ENCODE results near the gene TIE1. TPM values are rescaled to one million over a fixed set of nuclear protein-coding genes. Genes with fewer than 3 reads are reported as not detected.

The TIE1 gene
- total RNA-seq, 2 experiments from 2014 or later = 0.23 to 0.75 TPM

DNA sequence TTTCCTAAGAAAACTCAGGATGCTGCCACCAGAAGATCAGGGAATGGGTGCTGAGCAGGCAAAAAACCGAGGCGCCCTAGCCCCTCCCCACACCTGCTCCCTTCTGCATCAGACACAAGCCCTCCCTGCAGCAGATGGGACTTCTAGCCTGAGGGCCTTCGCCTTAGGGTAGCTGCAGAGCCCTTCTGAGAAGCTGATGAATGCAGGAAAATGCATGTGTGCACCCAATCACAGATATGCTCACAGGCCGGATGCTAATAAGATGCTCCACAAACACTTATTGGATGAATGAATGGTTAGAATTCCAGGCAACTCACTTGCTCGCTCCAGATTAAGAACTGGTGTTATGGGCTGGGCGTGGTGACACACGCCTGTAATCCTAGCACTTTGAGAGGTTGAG is 8.6 kb upstream of the TIE1 start:
- no peak overlapping the region for H3K27ac Mint-ChIP-seq
- H3K9me3 Mint-ChIP-seq = no peaks in the 10 kb centered on the region
- ATAC-seq (ENCODE audit: low read depth) (no peak), DNase-seq (no peak)
- H3K36me3 Mint-ChIP-seq = no peaks in the 10 kb centered on the region
- H3K4me3 Mint-ChIP-seq = no peak overlapping the region
- POLR2A ChIA-PET = no interaction called here
- H3K4me1 Mint-ChIP-seq = peaks cover 16% of the 10 kb centered on the region
- H3K27me3 Mint-ChIP-seq = peaks cover 3% of the 10 kb centered on the region

DNA sequence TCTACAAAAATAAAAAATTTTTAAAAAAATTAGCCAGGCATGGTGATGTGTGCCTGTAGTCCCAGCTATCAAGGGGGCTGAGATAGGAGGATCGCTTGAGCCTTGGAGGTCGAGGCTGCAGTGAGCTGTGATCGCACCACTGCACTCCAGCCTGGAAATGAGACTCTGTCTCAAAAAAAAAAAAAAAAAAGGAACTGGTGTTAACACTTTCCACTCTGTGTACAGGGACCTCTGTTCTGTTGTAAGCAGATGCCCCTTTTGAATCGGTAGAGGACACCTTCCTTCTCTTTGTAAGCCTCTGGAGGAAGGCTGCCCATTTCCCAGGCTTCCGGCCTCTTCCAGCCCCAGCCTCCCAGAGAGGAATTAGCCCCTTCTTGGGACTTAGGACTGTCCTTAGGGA is 8.1 kb upstream of the TIE1 start:
- H3K36me3 Mint-ChIP-seq = no peaks in the 10 kb centered on the region

DNA sequence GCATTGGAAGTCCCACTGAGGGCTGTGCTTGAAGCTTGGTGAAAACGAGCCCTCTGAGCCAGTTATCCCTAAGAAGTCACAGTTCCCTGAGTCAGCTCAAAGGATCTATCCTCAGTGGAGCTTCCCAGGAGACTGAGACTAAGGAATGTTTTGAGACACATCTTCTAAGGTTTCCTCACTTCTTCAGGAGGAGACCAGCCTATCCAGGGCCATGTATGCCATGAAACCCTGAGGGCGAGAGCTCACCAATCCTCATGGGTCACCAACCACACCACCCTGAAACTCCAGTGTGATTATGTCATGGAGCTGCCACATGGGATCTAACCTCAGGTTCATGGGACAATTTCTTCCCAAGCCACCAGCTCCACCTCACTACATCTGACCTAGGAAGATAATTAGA is 7.6 kb upstream of the TIE1 start:
- POLR2A ChIA-PET = no interaction called here
- DNase-seq (no peak), ATAC-seq (ENCODE audit: low read depth) (no peak)
- Mint-ChIP-seq H3K27me3 (no peaks in the 10 kb centered on the region), H3K4me3 (no peak overlapping the region), H3K4me1 (peaks cover 16% of the 10 kb centered on the region), H3K27ac (peak overlapping the region; percentile 26), H3K9me3 (no peaks in the 10 kb centered on the region), H3K36me3 (no peaks in the 10 kb centered on the region)

More for the DNA sequence above, 8.1 kb upstream of the TIE1 start:
- POLR2A ChIA-PET = no interaction called here
- no peak overlapping the region for H3K27ac Mint-ChIP-seq
- H3K27me3 Mint-ChIP-seq = no peaks in the 10 kb centered on the region
- no peak overlapping the region for H3K4me3 Mint-ChIP-seq
- peaks cover 16% of the 10 kb centered on the region for H3K4me1 Mint-ChIP-seq
- H3K9me3 Mint-ChIP-seq = no peaks in the 10 kb centered on the region
- DNase-seq (no peak), ATAC-seq (ENCODE audit: low read depth) (no peak)

DNA sequence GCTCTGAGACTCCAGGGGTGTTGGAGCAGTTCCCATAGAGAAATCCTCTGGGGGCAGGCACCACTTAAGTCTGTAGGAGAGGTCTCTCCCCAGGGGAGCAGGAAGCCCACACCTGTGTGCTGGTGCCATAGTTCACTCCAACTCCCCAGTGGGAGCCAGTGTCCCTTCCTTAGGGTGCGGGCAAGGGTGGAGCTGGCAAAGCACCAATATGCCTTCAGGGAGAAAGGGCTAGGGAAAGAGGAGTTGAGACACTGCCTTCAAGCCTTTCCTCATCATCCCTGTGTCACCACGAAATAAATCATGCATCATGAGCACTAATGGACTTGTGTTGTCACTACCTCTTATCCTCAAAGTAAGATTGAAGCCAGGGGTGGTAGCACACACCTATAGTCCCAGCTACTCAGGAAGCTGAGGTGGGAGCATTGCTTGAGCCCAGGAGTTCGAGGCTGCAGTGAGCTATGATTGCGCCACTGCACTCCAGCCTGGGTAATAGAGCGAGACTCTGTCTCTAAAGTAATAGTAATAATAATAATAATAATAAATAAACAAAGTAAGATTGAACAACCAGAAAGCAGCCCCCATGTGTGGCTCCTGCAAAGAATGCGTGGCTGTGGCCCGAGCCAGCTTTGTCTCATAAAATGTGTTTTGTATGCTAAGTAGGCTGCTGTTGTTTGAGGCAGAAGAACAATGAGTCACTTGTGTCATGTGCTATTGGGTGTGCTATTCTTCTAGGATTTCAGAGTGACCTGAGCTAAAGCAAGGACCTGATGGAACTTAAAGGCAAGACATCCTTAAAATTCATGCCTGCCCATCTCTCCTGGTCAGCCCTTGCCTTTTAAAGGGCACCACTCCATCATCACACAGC is 6.7 kb upstream of the TIE1 start:
- Mint-ChIP-seq H3K27ac (no peak overlapping the region), H3K9me3 (no peaks in the 10 kb centered on the region), H3K4me3 (no peak overlapping the region), H3K36me3 (no peaks in the 10 kb centered on the region), H3K27me3 (no peaks in the 10 kb centered on the region), H3K4me1 (peaks cover 16% of the 10 kb centered on the region)
- ATAC-seq (ENCODE audit: low read depth) (no peak), DNase-seq (no peak)
- POLR2A ChIA-PET = interaction anchor here (1.8 kb wide), 1 partner anchor 64 kb away, joined by 5 read pairs; no protein-coding TSS in a partner anchor

DNA sequence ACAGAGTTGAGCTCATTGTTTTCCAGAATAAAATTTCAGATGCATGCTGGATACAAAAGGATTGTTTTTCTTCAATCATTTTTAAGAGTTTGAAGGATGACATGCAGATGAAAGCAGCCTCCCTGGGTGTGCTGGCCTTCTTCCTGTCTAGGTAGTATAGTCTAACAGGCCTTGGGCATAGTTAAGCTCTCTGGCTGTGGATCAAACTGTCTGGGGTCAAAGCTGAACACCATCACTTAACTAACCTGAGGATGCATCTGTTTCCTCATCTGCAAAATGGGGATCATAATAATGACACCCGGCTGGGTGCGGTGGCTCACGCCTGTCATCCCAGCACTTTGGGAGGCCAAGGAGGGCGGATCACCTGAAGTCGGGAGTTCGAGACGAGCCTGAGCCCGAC is 6.0 kb upstream of the TIE1 start:
- Mint-ChIP-seq H3K4me1 (peaks cover 16% of the 10 kb centered on the region), H3K9me3 (no peaks in the 10 kb centered on the region), H3K27me3 (no peaks in the 10 kb centered on the region), H3K4me3 (no peak overlapping the region), H3K27ac (peak overlapping the region; percentile 69), H3K36me3 (no peaks in the 10 kb centered on the region)
- ATAC-seq (ENCODE audit: low read depth) (no peak), DNase-seq (no peak)
- POLR2A ChIA-PET = interaction anchor here (1.2 to 1.8 kb wide), 2 partner anchors 63 to 73 kb away, joined by 3 to 5 read pairs; partner anchors contain the start of gene ELOVL1

DNA sequence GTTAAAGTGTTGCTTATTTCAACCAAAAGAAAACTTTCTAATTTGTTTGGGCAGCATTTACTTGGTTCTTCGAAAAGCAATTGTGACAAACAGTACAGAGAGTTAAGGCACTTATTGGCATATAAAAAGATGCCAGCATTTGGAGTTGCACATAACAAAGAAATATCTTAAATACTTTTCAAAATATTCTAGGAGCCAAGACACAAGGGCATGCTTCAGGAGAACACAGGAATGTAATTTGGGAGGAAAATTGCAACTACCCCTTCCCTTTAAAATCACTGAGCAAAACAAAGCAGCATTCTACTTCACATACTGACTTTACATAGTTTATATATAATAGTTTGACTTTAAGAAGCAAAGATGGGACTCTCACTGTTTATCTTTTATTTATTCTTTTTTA is 4.6 kb upstream of the TIE1 start:
- H3K27ac Mint-ChIP-seq = peak overlapping the region; percentile 84
- DNase-seq (no peak), ATAC-seq (ENCODE audit: low read depth) (no peak)
- H3K36me3 Mint-ChIP-seq = no peaks in the 10 kb centered on the region
- no peaks in the 10 kb centered on the region for H3K27me3 Mint-ChIP-seq
- H3K9me3 Mint-ChIP-seq = no peaks in the 10 kb centered on the region
- peaks cover 23% of the 10 kb centered on the region for H3K4me1 Mint-ChIP-seq
- peak overlapping the region; percentile 65 for H3K4me3 Mint-ChIP-seq
- POLR2A ChIA-PET = no interaction called here

DNA sequence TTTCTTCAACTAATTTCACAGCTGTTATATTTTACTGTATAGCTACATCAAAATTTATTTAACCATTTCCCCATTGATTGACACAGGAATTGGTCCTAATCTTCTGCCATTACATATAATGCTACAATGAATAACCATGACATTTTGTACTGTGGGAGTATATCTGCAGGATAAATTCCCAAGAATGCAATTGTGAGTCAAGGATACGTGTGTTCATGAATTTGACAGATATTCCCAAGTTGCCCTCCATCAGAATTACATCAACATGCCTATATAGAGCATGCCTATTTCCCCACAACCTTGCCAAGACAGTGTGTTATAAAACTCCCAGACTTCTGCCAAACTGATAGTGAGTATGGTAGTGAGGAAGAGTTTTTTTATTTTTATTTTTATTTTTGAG is 2.7 kb upstream of the TIE1 start:
- H3K4me1 Mint-ChIP-seq = peaks cover 23% of the 10 kb centered on the region
- no peaks in the 10 kb centered on the region for H3K36me3 Mint-ChIP-seq
- no peak overlapping the region for H3K27ac Mint-ChIP-seq
- H3K9me3 Mint-ChIP-seq = no peaks in the 10 kb centered on the region
- no peak overlapping the region for H3K4me3 Mint-ChIP-seq
- ATAC-seq (ENCODE audit: low read depth) (no peak), DNase-seq (no peak)
- no peaks in the 10 kb centered on the region for H3K27me3 Mint-ChIP-seq
- POLR2A ChIA-PET = no interaction called here

DNA sequence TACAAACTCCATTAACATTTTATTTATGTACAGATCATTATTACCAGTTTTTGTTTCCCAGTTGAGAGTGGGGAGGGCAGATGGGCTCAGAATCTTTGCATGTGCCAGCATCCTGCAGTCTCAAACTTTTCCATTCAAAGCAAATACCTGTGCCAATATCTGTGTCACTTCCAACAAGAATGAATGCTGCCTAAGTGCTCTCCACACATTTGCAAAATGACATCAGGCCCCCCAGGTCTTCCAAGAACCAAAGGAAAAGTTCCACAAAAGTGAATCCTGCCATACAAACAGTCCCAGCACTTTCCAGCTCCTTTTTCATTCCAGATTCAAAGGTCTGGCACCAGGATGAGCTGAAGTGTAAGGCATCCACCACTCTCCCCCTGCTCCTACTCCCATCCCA is 1.7 kb upstream of the TIE1 start:
- no peak for ATAC-seq (ENCODE audit: low read depth)
- Mint-ChIP-seq H3K4me3 (no peak overlapping the region), H3K9me3 (no peaks in the 10 kb centered on the region), H3K36me3 (no peaks in the 10 kb centered on the region), H3K4me1 (peaks cover 23% of the 10 kb centered on the region), H3K27ac (no peak overlapping the region), H3K27me3 (no peaks in the 10 kb centered on the region)
- POLR2A ChIA-PET = no interaction called here
- DNase-seq = no peak

DNA sequence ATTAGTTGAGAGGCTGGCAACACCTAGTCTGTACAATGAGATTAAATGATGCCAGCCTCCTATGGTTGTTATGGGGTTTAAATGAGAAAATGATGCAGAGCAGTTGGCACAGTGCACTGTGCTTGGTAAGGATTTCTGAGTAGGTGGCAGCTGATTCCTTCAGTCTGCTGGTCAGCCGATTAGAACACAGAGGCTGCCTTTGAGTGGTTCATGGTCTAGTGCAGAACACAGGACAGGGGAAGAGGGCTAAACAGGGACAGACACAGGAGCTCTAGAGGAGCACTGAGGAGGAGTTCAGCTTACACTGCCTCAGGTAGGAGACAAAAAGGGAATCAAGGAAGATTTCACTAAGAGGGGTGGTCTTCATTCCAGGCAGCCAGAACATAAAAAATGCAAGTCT is 1.4 kb downstream of the TIE1 start:
- POLR2A ChIA-PET = no interaction called here
- no peak for ATAC-seq (ENCODE audit: low read depth)
- H3K27me3 Mint-ChIP-seq = no peaks in the 10 kb centered on the region
- no peak overlapping the region for H3K27ac Mint-ChIP-seq
- no peak for DNase-seq
- H3K36me3 Mint-ChIP-seq = no peaks in the 10 kb centered on the region
- H3K9me3 Mint-ChIP-seq = no peaks in the 10 kb centered on the region
- peaks cover 9% of the 10 kb centered on the region for H3K4me1 Mint-ChIP-seq
- H3K4me3 Mint-ChIP-seq = no peak overlapping the region

DNA sequence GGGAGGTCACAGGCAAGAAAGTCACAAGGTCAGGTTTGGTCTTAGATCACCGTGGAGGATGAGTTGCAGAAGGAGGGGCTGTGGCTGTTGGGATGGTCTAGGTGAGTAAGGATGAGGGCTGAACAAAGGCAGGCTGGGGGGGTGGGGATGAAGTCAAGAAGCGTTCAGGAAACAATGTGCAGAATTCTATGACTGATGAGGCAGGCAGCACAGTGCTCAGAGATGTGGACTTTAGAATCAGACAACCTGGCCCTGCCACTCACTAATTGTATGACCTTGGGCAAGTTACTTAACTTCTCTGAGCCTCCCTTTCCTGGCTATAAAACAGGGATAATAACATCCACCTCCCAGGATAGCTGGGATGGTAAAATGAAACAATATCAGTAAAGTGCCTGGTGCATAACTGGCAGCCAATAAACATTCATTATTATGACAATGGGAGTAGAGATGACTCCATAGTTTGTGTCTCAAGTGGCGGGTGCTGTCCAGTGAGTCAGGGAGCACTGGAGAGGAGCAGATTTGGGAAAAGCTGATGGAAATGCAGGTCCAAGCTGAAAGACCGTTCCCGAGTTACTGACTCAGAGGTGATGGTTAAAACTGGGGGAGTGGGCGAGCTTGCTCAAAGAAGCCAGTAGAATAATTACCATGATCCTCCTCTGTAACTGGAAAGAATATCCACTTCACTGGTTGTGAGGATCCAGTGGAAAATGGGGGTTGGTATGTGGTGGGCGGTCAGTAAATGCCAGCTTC is 2.1 kb downstream of the TIE1 start:
- Mint-ChIP-seq H3K27ac (no peak overlapping the region), H3K4me3 (no peak overlapping the region), H3K4me1 (peaks cover 9% of the 10 kb centered on the region), H3K27me3 (no peaks in the 10 kb centered on the region), H3K9me3 (no peaks in the 10 kb centered on the region), H3K36me3 (no peaks in the 10 kb centered on the region)
- POLR2A ChIA-PET = no interaction called here
- DNase-seq = no peak
- ATAC-seq (ENCODE audit: low read depth) = no peak

DNA sequence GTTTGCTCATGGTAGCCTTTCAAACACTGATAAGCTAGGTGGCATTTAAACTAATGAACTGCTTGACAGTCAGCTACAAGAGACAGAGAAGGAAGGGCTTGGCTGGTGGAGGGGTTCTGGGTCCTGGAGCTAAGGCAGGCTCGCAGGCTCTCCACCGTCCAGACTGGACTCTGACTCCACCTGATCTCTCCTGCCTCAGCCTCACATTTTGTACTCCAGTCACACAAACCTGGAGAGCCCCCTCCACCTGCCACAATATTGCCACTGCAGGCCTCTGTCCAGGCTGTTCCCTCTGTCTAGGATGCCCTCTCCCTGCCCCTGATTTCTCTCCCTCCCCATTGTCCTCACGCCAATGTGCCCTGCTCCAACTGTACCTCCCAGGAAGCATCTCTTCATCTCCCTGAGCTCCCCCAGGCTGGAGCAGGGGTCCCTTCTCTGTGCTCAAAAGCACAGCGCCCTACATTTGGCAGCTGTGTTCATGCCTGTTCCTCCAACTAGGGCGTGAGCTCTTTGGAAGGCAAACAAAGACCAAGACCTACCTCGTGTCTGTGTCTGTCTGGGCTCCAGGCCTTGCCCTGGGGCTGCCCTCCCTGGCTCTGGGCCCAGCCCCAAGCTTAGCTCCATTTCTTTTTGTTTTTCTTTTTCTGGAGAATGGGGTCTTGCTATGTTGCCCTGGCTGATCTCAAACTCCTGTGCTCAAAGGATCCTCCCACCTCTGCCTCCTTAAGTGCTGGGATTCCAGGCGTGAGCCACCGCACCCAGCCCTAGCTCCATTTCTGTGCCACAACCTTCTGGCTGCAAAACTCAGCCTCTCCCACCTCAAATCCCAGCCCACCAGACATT is 2.9 kb downstream of the TIE1 start:
- Mint-ChIP-seq H3K27me3 (no peaks in the 10 kb centered on the region), H3K27ac (no peak overlapping the region), H3K4me1 (peaks cover 9% of the 10 kb centered on the region), H3K36me3 (no peaks in the 10 kb centered on the region), H3K4me3 (no peak overlapping the region), H3K9me3 (no peaks in the 10 kb centered on the region)
- no peak for ATAC-seq (ENCODE audit: low read depth)
- POLR2A ChIA-PET = no interaction called here
- DNase-seq = no peak

DNA sequence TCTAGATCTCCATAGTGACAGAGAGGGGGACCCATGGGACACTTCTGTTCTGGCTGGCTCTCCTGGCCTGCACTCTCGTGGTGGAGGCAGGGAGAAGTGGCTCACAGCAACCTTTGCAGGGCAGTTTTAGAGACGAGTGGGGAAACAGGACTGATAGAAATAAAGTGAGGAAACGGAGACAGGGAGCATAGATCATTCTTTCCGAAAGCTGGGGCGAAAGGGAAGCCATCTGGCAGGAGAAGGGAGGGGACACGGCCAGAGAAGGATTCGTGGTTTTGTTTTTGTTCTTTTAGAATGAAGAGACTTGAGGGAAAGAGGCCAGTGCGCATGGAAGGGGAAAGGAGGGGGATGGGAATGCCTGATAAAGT is 3.5 kb downstream of the TIE1 start:
- Mint-ChIP-seq H3K9me3 (no peaks in the 10 kb centered on the region), H3K27ac (no peak overlapping the region), H3K4me3 (no peak overlapping the region), H3K4me1 (peaks cover 9% of the 10 kb centered on the region), H3K36me3 (no peaks in the 10 kb centered on the region), H3K27me3 (no peaks in the 10 kb centered on the region)
- DNase-seq (no peak), ATAC-seq (ENCODE audit: low read depth) (no peak)
- POLR2A ChIA-PET = no interaction called here

DNA sequence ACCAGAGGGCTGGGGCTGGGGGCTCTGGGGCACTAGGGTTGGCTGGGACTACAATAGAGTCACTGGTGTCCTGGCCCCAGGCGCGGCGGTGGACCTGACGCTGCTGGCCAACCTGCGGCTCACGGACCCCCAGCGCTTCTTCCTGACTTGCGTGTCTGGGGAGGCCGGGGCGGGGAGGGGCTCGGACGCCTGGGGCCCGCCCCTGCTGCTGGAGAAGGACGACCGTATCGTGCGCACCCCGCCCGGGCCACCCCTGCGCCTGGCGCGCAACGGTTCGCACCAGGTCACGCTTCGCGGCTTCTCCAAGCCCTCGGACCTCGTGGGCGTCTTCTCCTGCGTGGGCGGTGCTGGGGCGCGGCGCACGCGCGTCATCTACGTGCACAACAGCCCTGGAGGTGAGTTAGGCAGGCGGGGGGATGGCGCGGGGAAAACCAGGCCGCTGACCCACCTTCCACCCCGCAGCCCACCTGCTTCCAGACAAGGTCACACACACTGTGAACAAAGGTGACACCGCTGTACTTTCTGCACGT is 4.1 kb downstream of the TIE1 start:
- Mint-ChIP-seq H3K9me3 (no peaks in the 10 kb centered on the region), H3K27me3 (no peaks in the 10 kb centered on the region), H3K4me3 (no peak overlapping the region), H3K27ac (no peak overlapping the region), H3K36me3 (no peaks in the 10 kb centered on the region), H3K4me1 (peaks cover 9% of the 10 kb centered on the region)
- DNase-seq (no peak), ATAC-seq (ENCODE audit: low read depth) (no peak)
- POLR2A ChIA-PET = no interaction called here

All from activated naive CD8-positive, alpha-beta T cell treated with anti-CD3 and anti-CD28 coated beads, Interleukin-2, amount 10 ng/mL, durations not matched to agents 7 days and 5 days (primary cell).